HFFc6 (cell line): Measurements from ENCODE around the gene PCSK6. TPM values are rescaled to one million over a fixed set of nuclear protein-coding genes. Genes with fewer than 3 reads are reported as not detected.

Experiments
- DNase-seq: peaks from one replicate; pipeline ENCODE4 v3.0.0-alpha.2; 2018
- H3K27ac Mint-ChIP-seq: 2 replicates; pipeline ENCODE4 v1.8.0; 2020; ENCODE audit warnings: mild to moderate bottlenecking, mixed read lengths
- H3K27me3 Mint-ChIP-seq: 2 replicates; pipeline ENCODE4 v1.8.0; 2021; ENCODE audit warnings: mild to moderate bottlenecking, moderate library complexity, mixed read lengths; ENCODE audit not compliant: insufficient read depth
- H3K36me3 Mint-ChIP-seq: 2 replicates; pipeline ENCODE4 v1.8.0; 2021; ENCODE audit warnings: low read depth, mixed read lengths
- H3K4me1 Mint-ChIP-seq: 2 replicates; pipeline ENCODE4 v1.8.0; 2020; ENCODE audit warnings: low read depth, mixed read lengths
- H3K4me3 Mint-ChIP-seq: 2 replicates; pipeline ENCODE4 v1.8.0; 2020; ENCODE audit warnings: mild to moderate bottlenecking, moderate library complexity, mixed read lengths
- H3K9me3 Mint-ChIP-seq: 2 replicates; pipeline ENCODE4 v1.8.0; 2020; ENCODE audit warnings: mild to moderate bottlenecking, mixed read lengths
- CTCF ChIP-seq: fragments of 200-600 bp; sonication (generic); IDR thresholded peaks from 2 replicates; pipeline ENCODE4 v1.5.0; 2021; ENCODE audit warnings: antibody characterized with exemption, mild to moderate bottlenecking
- total RNA-seq, 6 experiments: library from RNA; stranded (reverse); fragmentation: NEBNext Ultra II Directional; extraction: Animal tissue kit (Norgen Biotek cat#: 25700); gene quantifications; 2 replicates in 1 of 6; 3 replicates in 5 of 6; pipeline ENCODE4 v1.2.3, GENCODE V29; 2021

Gene PCSK6
- total RNA-seq, 6 experiments from 2014 or later = not detected

GRCh38 chr15:101349047-101349951 lies 140.2 kb downstream of the PCSK6 start:
- Mint-ChIP-seq H3K36me3 (no peaks in the 10 kb centered on the region), H3K27ac (no peak overlapping the region), H3K27me3 (peaks cover 38% of the 10 kb centered on the region), H3K9me3 (no peaks in the 10 kb centered on the region), H3K4me3 (no peak overlapping the region), H3K4me1 (no peaks in the 10 kb centered on the region)
- no peak for TF ChIP-seq CTCF
- no peak for DNase-seq

GRCh38 chr15:101348643-101349042 lies 140.9 kb downstream of the PCSK6 start:
- no peaks in the 10 kb centered on the region for H3K4me1 Mint-ChIP-seq
- no peak overlapping the region for H3K27ac Mint-ChIP-seq
- TF ChIP-seq CTCF = no peak
- peaks cover 40% of the 10 kb centered on the region for H3K27me3 Mint-ChIP-seq
- no peak for DNase-seq
- no peak overlapping the region for H3K4me3 Mint-ChIP-seq
- no peaks in the 10 kb centered on the region for H3K9me3 Mint-ChIP-seq
- no peaks in the 10 kb centered on the region for H3K36me3 Mint-ChIP-seq

- H3K4me3 Mint-ChIP-seq = no peak overlapping the region
- TF ChIP-seq CTCF = no peak
- no peaks in the 10 kb centered on the region for H3K36me3 Mint-ChIP-seq
- H3K27ac Mint-ChIP-seq = no peak overlapping the region
- H3K9me3 Mint-ChIP-seq = no peaks in the 10 kb centered on the region
- H3K27me3 Mint-ChIP-seq = peaks cover 38% of the 10 kb centered on the region
- H3K4me1 Mint-ChIP-seq = no peaks in the 10 kb centered on the region
- no peak for DNase-seq
Measured at GRCh38 chr15:101348015-101348414, 141.5 kb downstream of the PCSK6 start.

- TF ChIP-seq CTCF = no peak
- Mint-ChIP-seq H3K27ac (no peak overlapping the region), H3K9me3 (no peaks in the 10 kb centered on the region), H3K4me3 (no peak overlapping the region), H3K27me3 (peaks cover 35% of the 10 kb centered on the region), H3K36me3 (no peaks in the 10 kb centered on the region), H3K4me1 (no peaks in the 10 kb centered on the region)
- no peak for DNase-seq
Measured at GRCh38 chr15:101347454-101347853, 142.1 kb downstream of the PCSK6 start.

- no peak for DNase-seq
- no peaks in the 10 kb centered on the region for H3K9me3 Mint-ChIP-seq
- H3K4me3 Mint-ChIP-seq = no peak overlapping the region
- H3K27ac Mint-ChIP-seq = no peak overlapping the region
- no peak for TF ChIP-seq CTCF
- H3K4me1 Mint-ChIP-seq = no peaks in the 10 kb centered on the region
- no peaks in the 10 kb centered on the region for H3K36me3 Mint-ChIP-seq
- peaks cover 35% of the 10 kb centered on the region for H3K27me3 Mint-ChIP-seq
Measured at GRCh38 chr15:101346928-101347327, 142.6 kb downstream of the PCSK6 start.
